Lower leg skin (tissue), 3 donors: Measurements from ENCODE around the gene PAN3.

Experiments used
- POLR2A ChIP-seq, 2 donors: fragments of 450-650 bp; IDR thresholded peaks; one replicate each; pipeline ENCODE4 v1.6.1; 2016 to 2017; ENCODE audit warnings: antibody characterized with exemption in 2 of 2, mild to moderate bottlenecking in 1 of 2, moderate library complexity in 1 of 2
- TF ChIP-seq, protein P1 (sequence below), 3 donors: fragments of 450-650 bp; IDR thresholded peaks; one replicate each; pipeline ENCODE4 v1.5.1; 2016; ENCODE audit warnings: antibody characterized with exemption in 3 of 3, mild to moderate bottlenecking in 3 of 3, moderate library complexity in 2 of 3

DNA sequence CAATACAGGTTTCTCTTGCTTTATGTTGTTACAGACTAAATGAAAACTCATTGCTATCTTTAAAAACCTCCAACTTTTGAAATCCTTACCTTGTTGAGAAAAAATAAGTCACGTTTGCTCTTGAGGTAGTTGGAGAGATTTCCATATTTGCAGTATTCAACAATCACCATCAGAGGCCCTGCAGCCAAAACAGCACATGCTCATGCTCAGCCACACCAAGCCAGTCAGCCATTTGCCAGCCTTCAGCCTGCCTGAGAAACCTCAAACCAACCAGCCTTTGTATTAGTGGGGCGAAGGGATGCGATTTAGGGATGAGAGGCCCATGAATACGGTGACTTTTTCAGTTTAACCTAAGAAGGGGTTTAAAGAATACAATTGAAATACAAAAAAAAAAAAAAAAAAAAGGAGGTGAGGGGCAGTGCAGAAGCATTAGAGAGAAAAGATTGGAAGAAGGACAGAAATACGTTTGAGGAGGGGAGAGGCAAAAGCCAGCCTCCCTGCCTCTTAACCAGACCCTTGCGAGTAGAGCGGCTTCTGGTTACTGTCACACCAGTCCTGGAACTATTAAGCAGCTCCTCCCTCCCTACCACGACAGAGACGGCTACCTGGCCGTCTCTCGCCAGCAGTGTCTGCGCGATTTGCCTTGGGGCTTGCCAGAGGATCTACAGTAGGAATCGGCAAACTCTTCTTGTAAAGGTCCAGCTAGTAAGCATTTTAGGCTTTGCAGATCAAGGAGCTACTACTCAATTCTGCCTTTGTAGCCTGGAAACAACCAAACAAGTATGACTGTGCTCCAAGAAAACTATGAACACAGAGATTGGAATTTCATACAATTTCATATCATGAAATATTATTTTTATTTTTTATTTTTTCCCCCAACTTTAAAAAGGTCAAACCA is 189.3 kb downstream of the PAN3 start:
- TF ChIP-seq, protein P1, sequence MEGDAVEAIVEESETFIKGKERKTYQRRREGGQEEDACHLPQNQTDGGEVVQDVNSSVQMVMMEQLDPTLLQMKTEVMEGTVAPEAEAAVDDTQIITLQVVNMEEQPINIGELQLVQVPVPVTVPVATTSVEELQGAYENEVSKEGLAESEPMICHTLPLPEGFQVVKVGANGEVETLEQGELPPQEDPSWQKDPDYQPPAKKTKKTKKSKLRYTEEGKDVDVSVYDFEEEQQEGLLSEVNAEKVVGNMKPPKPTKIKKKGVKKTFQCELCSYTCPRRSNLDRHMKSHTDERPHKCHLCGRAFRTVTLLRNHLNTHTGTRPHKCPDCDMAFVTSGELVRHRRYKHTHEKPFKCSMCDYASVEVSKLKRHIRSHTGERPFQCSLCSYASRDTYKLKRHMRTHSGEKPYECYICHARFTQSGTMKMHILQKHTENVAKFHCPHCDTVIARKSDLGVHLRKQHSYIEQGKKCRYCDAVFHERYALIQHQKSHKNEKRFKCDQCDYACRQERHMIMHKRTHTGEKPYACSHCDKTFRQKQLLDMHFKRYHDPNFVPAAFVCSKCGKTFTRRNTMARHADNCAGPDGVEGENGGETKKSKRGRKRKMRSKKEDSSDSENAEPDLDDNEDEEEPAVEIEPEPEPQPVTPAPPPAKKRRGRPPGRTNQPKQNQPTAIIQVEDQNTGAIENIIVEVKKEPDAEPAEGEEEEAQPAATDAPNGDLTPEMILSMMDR (IDR thresholded peaks at IDR 0.05), result no peak
- TF ChIP-seq POLR2A (IDR thresholded peaks at IDR 0.05), result no peak
